NCI-H1436 (cell line): ENCODE data around the gene ACTMAP.
"Not testable (repeated sequence)": the region's sequence is repeated elsewhere in the genome, so short reads cannot be mapped to it uniquely, and the experiment has no call there.

Experiments
- DNase-seq: peaks from one replicate; lab custom pipeline; 2025; lab: John Stamatoyannopoulos, UW

ACTMAP gene

DNA sequence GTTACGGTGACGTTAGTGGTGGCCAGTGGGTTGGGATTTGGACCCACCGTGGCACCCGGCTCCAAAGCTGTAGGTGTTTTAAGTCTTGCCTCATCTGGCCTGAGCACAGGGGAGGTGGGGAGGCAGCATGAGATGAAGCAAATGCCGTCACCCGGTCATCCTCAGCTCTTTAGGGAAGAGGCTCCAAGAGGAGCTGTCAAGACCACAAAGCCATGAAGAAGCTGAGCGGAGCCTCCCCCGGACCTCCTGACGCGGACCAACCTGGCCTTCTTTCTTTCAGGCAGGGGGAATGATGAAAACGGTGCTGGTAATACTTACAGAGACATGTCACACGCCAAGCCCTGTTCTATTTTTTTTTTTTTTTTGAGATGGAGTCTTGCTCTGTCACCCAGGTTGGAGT is 7.4 kb downstream of the ACTMAP start:
- DNase-seq = no peak

DNA sequence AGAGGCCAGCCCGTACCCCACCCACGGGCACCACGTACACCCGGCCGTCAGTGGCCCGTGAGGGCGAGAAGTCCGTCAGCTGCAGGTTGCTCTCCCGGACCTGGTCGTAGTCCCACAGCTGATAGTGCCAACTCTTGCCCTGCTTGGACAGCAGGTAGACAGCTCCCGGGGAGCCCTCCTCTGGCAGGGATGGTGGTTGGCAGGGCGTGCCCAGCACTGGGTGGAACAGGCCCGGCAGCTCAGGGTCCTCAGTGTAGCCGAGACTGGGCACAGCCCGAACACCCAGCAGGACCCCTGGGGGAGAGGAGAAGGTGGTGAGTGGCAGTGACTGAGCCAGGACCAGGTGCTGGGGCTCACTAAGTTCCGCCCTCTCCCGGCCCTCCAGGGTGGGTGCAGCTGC is 7.8 kb downstream of the ACTMAP start:
- DNase-seq = no peak

- no peak for DNase-seq
These were observed 8.5 kb downstream of the ACTMAP start for GRCh38 chr19:40741527-40742390.

DNA sequence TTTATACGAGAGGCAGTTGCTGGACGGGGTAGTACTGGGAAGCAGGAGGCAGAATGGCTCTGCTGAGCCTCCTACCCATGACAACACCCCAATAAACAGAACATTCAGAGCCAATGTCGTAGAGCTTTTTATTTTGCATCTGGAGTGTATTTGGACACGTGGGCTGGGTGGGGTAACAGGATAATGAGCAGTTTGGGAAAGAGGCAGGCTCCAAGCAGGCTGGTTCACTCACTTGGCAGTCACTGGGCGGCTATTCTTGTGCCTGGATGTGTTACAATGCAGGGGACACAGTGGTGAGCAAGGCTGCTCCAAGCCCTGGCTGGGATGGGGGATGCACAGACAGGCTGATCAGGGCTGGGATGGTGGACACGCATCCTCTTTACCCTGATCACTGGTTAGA is 9.5 kb downstream of the ACTMAP start:
- DNase-seq = no peak

DNA sequence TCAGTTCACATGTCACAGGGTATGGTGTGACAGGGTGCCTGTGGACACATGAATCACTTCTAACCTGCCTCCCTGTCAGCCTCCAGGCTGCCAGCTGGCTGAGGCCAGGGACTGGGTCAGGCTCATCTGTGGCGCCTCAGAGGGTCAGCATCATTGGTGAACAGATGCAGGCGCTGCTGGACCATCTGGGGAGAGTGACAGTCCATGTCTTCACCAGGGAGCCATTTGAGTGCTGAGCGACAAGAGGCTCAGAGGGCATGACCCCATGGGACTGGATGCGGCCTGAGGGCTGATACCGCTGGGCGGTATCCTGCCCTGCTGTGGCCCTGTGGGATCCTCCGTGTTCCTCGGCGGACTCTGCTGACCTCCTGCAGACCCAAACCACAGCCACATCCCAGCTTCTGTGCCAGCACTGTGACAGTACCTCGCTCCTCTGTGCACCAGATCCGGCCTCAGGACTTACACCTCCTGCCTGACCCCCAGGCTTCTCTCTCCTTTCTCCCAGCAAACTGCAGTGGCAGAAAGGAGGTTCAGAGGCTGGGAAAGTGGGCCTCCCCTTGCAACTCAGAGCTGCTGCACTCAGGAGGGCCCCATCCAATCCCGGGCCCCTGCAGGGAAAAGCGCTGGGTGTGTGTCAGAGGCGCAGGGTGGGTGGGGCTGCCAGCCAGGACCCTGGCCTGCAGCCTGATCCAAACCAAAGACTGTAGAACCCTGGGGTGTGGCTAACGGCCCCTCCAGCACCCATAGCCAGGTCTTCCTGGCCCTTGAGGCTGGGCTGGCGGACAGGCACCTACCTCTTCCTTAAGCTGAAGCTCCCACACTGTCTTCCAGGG is 10.2 kb downstream of the ACTMAP start:
- no peak for DNase-seq

DNA sequence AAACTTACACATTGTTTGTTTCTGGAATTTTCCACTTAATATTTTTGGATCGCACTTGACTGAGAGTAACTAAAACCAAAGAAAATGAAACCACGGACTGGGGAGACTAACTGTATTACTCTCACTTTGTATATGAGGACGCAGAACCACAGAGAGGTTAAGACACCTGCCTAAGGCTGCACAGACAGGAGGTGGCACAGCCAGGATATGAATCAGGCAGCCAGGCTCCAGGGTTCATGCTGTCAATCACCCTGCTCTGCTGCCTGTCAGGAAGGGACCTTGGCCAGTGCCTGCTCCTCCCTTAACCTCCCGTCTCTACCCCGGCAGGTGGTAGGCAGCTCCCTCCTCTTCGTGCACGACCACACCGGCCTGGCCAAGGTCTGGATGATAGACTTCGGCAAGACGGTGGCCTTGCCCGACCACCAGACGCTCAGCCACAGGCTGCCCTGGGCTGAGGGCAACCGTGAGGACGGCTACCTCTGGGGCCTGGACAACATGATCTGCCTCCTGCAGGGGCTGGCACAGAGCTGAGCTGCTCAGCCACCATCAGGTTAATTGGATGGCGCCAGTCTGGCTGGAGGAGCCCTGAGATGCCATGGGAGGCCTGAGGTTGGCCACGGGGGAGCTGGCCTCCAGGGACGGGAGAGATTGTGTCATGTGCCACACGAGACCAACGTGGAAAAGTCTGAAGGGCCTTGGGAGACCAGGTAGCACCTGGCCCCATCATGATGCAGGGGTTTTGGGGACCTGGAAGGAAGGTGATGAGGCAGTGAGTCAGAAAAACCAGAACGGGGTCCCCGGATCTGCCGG is 11.0 kb downstream of the ACTMAP start:
- no peak for DNase-seq

DNA sequence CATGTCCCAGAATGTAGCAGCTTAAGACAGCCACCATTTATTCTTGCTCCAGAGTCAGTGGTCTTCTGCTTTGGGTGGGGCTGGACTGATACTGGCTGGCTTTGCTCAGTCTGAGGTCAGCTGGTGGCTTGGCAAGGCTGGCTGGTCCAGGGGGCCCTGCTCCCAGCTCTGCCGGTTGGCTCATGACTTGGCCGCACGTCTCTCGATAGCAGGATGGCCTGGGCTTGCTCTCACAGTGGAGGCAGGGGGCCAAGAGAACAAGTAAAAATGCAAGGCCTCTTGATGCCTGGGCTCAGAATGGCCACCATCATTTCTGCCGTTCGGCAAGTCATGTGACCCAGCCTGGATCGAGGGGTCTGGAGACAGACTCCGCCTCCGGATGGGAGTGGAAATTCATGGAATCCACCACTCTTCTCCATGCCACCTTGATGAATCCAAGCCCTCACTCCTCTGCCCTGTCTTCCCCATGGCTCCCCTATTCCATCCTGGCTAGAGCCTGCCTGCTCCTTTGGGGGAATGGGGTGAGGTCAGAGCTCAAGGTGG is 13.1 kb downstream of the ACTMAP start:
- DNase-seq = no peak

- DNase-seq = no peak
These were observed 13.6 kb downstream of the ACTMAP start for GRCh38 chr19:40736661-40737060.

- no peak for DNase-seq
These were observed 15.1 kb downstream of the ACTMAP start for GRCh38 chr19:40735013-40735771.

DNA sequence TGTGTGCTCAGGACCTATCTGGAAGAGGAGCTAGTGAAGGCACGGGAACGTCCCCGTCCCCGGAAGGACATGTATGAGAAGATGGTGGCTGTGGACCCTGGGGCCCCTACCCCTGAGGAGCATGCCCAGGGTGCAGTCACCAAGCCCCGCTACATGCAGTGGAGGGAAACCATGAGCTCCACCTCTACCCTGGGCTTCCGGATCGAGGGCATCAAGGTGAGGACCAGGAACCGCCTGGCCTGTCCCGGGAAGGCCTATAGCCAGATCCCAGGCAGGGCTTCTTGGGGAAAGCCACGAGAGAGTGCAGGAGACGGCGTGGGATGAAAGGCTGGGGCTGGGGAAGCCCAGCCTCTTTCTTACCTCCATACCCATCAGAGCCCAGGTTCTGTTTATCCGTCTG is 17.1 kb downstream of the ACTMAP start:
- DNase-seq = no peak

- not testable (repeated sequence) for DNase-seq
These were observed 18.0 kb downstream of the ACTMAP start for GRCh38 chr19:40732304-40732703.

DNA sequence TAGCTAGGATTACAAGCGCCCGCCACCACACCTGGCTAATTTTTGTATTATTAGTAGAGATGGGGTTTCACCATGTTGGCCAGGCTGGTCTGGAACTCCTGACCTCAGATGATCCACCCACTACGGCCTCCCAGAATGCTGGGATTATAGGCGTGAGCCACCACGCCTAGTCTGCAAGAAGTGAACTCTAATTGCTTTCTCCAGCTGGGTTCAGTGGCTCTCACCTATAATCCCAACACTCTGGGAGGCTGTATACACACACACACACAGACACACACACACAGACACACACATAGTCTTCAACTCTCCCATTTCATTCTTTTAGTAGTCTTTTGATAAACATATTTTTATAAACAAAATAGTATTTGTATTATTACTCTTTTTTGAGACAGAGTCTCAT is 20.2 kb downstream of the ACTMAP start:
- DNase-seq = not testable (repeated sequence)

GRCh38 chr19:40726279-40726678 is 24.0 kb downstream of the ACTMAP start:
- no peak for DNase-seq

DNA sequence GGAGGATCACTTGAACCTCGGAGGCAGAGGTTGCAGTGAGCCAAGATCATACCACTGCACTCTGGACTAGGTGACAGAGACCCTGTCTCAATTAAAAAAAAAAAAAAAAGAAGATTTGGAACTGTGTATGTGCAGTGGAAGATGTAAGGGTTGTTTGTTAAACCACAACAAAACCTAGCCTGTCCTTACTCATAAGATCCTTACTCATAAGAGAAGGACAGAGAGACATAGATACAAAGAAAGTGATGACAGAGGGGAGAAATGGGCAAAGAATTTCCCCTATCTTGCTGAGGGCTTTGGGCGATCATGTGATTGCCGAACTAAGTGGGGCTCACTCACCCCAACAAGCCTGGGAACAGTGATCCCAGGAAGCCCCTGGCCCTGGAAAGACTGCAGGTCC is 25.4 kb downstream of the ACTMAP start:
- no peak for DNase-seq

- no peak for DNase-seq
These were observed 26.0 kb downstream of the ACTMAP start for GRCh38 chr19:40724315-40724714.

- DNase-seq = no peak
These were observed 26.5 kb downstream of the ACTMAP start for GRCh38 chr19:40723661-40724254.

DNA sequence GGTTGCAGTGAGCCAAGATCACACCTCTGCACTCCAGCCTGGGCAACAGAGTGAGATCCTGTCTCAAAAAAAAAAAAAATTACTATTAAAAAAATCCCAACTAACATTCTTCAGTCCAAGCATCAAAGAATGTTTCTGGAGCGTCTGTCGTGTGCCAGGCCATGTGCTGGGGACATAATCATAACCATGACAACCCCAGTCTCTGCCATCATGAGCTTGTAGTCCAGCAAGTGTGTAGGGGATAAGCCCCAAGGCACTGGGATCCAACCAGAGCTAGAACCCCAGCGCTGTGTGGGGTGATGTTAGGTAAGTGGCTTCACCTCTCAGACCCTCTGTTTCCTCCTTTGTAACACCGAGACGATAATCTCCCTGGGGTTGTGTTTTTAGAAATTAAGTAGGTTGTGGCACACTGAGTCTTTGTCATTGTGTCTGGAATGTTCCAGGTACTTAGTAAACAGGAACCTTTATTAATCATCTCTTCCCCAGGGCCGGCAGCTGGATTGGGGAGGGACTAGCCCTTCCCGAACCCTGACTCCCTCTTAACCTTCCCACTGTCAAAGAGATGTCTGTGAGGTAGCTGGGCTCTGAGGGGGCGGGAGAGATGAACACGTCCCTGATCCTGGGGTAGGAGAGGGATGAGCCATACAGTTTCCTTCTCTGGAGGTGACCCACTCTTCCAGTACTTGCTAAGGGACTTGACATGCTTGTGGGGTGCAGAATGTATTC is 28.2 kb downstream of the ACTMAP start:
- DNase-seq = no peak

DNA sequence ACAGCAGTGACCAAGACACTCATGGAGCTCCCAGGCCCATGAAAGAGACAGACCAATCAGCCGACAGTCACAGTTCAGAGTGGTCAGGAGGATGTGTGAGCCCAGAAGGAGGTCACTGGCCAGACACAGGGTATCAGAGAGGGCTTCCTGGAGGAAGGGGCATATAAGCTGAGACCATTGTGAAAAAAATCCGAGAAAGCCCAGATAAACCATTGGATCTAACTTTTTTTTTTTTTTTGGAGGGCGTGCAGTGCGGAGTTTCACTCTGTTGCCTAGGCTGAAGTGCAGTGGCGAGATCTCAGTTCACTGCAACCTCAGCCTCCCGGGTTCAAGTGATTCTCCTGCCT is 29.2 kb downstream of the ACTMAP start:
- DNase-seq = no peak

- DNase-seq = no peak
These were observed 30.8 kb downstream of the ACTMAP start for GRCh38 chr19:40719414-40719894.

GRCh38 chr19:40718774-40719391 is 31.4 kb downstream of the ACTMAP start:
- no peak for DNase-seq
